IPS DF 6.9 (cell line): ENCODE measurements around the gene HJV.

Source experiments
- DNase-seq: peaks from one replicate; pipeline ENCODE4 v3.0.0-alpha.2; 2013; ENCODE audit warnings: low read depth, low spot score
- H3K27ac ChIP-seq: one replicate; pipeline ENCODE4 v1.5.1; 2013; ENCODE audit warnings: low read length, control low read depth
- H3K27me3 ChIP-seq: 2 replicates; pipeline ENCODE4 v1.6.1; 2013; ENCODE audit warnings: mild to moderate bottlenecking, low read length; ENCODE audit not compliant: control insufficient read depth, insufficient read depth
- H3K36me3 ChIP-seq: 2 replicates; pipeline ENCODE4 v1.6.1; 2013; ENCODE audit warnings: low read length; ENCODE audit not compliant: control insufficient read depth, insufficient read depth
- H3K4me1 ChIP-seq: 2 replicates; pipeline ENCODE4 v1.6.1; 2013; ENCODE audit warnings: low read length; ENCODE audit not compliant: control insufficient read depth, insufficient read depth
- H3K4me3 ChIP-seq: 2 replicates; pipeline ENCODE4 v1.5.1; 2013; ENCODE audit warnings: mild to moderate bottlenecking, low read length
- H3K9me3 ChIP-seq: 2 replicates; pipeline ENCODE4 v1.6.1; 2013; ENCODE audit warnings: low read length, inconsistent platforms; ENCODE audit not compliant: control insufficient read depth, insufficient read depth
- WGBS: extraction: QIAGEN DNeasy Blood & Tissue Kit; methylation state at CpG from one replicate; pipeline ENCODE4 v1.1.7; 2013; ENCODE audit warnings: mixed read lengths, missing lambda C conversion rate; ENCODE audit not compliant: insufficient read length, insufficient coverage; 5-methylcytosine and 5-hydroxymethylcytosine counted together

HJV gene

DNA sequence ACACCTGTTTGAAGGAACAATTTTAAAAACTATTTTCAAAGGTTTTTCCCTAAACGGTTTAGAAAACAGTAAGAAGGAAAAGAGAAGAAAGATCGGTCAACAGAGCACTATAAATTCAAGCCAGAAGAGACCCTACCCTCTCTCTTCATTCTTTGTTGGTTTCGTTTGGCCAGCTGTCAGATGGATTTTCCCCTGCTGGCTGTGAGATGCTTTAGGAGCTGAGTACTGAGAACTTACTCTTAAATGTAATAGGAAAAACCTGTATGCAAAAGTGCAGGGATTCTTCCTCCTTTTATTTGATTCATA, 23.9 kb downstream of the HJV start:
- H3K9me3 ChIP-seq, result no peaks in the 10 kb centered on the region
- H3K27ac ChIP-seq, result no peak overlapping the region
- H3K4me3 ChIP-seq, result no peak overlapping the region
- H3K36me3 ChIP-seq, result peaks cover 12% of the 10 kb centered on the region; the same call in 1 of the 2 replicates
- no peak for DNase-seq
- 0 out of 2 replicates have a peak, but pooled peaks cover 2% of the 10 kb centered on the region for H3K4me1 ChIP-seq
- no CpG with 5 or more reads among the region's 3 CpGs for WGBS
- H3K27me3 ChIP-seq, result no peaks in the 10 kb centered on the region

DNA sequence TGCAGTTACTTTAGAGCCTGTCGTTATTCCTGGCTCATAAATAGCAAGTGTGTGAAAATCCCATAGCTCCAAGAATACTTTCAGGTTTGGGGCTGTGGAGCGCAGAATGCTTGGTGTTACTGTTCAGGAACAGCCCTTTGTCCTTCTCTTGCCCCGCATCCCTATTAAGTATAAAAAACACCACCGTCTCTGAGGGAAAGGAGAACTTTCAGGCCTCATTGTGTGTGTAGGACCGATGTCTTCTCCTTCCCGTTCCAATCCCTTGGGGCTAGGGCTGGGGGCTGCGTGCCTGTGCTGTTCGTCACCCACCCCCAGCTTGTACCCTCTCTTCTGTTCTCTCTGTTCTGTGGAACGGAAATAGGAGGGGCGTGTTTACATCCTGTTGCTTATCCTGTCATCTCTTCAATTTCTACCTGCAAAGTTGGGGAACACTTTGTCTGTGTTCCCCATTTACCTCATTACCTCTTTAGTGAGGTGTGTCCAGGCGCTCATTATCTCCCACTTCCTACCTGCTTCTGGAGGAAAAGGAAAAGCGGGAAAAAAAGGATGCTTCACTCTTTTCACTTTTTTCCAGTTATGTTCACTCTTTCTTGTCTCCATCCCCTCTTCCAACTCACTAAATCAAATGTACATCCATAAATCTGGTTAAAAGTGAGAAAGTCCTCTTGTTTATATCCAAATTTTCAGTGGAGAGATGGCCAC, 24.4 kb downstream of the HJV start:
- peaks cover 12% of the 10 kb centered on the region; the same call in 1 of the 2 replicates for H3K36me3 ChIP-seq

DNA sequence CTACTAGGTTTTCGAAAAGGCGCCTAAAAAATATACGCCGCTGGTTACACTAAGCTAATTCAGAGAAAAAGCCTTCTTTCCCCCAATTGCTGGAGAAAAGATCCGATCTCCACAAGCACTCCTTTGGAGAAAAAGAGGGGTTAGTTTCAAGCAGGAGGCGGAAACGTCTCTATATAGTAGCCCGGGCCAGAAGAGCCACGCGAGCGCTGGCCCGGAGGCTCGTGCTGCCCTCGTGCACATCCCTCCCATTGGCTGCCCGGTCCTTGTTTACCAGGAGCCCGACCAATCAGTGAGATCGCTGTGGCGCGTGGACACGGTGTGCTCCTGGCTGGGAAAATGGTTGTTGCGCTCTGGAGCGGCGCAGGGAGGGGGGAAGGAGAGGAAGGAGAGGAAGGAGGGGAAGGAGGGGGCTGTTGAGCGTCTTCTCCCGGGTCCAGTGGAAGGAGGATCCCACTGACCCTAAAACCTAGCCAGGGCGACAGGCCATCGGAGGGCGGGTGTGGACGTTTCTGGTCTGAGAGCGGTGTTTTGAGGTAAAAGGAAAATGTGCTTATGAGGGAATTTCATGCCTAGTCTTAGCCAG, 25.0 kb downstream of the HJV start, which contains the start of gene TXNIP:
TSS of gene TXNIP (minus strand) at position 147 of the 583 bp plus-strand sequence. CDS start 313 bp downstream, outside the sequence.
- H3K27me3 ChIP-seq, result no peaks in the 10 kb centered on the region
- H3K27ac ChIP-seq, result no peak within 1 kb of the TSS
- WGBS, result no CpG with 5 or more reads among the region's 30 CpGs
- DNase-seq, result no peak
- H3K4me1 ChIP-seq, result 0 out of 2 replicates have a peak, but pooled peaks cover 2% of the 10 kb centered on the region
- no peaks in the 10 kb centered on the region for H3K9me3 ChIP-seq
- H3K36me3 ChIP-seq, result peaks cover 12% of the 10 kb centered on the region; the same call in 1 of the 2 replicates
- peak within 1 kb of the TSS; percentile 94 for H3K4me3 ChIP-seq

More for the DNA sequence above, 24.4 kb downstream of the HJV start:
- Histone ChIP-seq H3K9me3 (no peaks in the 10 kb centered on the region), H3K4me3 (peak overlapping the region; percentile 52; the same call in 1 of the 2 replicates), H3K27ac (no peak overlapping the region), H3K4me1 (0 out of 2 replicates have a peak, but pooled peaks cover 2% of the 10 kb centered on the region), H3K27me3 (no peaks in the 10 kb centered on the region)
- DNase-seq, result no peak
- WGBS, result no CpG with 5 or more reads among the region's 12 CpGs

DNA sequence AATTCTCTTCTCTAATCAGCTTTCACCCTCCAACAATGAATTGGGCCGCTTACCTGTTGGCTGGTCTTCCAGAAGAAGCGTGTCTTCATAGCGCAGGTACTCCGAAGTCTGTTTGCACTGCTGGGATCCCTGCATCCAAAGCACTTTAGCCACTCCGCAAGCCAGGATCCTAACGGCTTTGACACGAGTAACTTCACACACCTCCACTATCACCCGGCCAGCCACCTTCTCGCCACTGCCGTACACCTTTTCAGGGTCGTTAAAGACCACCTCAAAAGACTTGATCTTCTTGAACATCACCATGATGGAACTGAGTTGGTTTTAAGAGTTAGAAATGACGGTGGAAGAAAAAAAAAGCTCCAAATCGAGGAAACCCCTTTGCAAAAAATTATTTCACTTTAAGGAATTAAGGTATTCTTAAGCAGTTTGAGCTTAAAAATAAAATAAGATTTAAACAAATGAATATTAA, 25.5 kb downstream of the HJV start:
- DNase-seq, result no peak

DNA sequence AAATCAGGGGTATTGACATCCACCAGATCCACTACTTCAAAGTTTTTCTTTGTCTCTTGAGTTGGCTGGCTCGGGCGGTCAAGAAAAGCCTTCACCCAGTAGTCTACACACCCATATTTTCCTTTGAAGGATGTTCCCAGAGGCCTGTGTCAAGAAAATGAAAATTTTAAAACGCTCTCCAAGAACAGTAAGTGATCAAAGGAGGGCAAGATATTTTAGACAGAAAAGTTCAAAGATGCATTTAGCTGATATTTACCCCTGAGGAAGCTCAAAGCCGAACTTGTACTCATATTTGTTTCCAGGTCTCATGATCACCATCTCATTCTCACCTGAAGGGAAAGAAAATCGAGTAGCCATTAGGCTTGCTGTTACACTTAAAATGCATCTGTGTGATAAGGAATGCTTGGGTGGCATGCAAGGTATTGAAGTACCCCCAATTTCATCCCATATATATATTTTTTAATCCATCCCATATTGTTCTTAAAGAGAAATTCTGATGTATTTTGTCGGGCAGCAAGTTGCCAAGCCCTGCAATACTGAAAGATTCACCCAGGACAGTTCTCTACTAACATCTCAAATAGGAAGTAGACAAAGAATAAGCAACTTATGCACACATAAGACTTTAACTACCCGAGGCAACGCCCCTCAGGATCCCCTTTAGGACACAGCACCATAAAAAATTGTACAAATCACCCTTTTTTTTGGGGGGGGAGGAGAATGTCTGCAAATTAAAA, 26.2 kb downstream of the HJV start:
- WGBS, result no CpG with 5 or more reads among the region's 8 CpGs
- no peaks in the 10 kb centered on the region for H3K27me3 ChIP-seq
- no peak for DNase-seq
- peaks cover 12% of the 10 kb centered on the region; the same call in 1 of the 2 replicates for H3K36me3 ChIP-seq
- peak overlapping the region; percentile 94; the same call in 1 of the 2 replicates for H3K4me3 ChIP-seq
- 0 out of 2 replicates have a peak, but pooled peaks cover 2% of the 10 kb centered on the region for H3K4me1 ChIP-seq
- H3K9me3 ChIP-seq, result no peaks in the 10 kb centered on the region
- no peak overlapping the region for H3K27ac ChIP-seq

More for the DNA sequence above, 25.5 kb downstream of the HJV start:
- Histone ChIP-seq H3K27ac (no peak overlapping the region), H3K36me3 (peaks cover 12% of the 10 kb centered on the region; the same call in 1 of the 2 replicates), H3K9me3 (no peaks in the 10 kb centered on the region), H3K4me1 (0 out of 2 replicates have a peak, but pooled peaks cover 2% of the 10 kb centered on the region), H3K27me3 (no peaks in the 10 kb centered on the region), H3K4me3 (peak overlapping the region; percentile 94)
- WGBS, result no CpG with 5 or more reads among the region's 13 CpGs

- no peaks in the 10 kb centered on the region for H3K27me3 ChIP-seq
- no peak overlapping the region for H3K27ac ChIP-seq
- peak overlapping the region; percentile 94; the same call in 1 of the 2 replicates for H3K4me3 ChIP-seq
- H3K4me1 ChIP-seq, result 0 out of 2 replicates have a peak, but pooled peaks cover 2% of the 10 kb centered on the region
- no peak for DNase-seq
- no CpG with 5 or more reads among the region's 10 CpGs for WGBS
- H3K9me3 ChIP-seq, result no peaks in the 10 kb centered on the region
- peaks cover 12% of the 10 kb centered on the region; the same call in 1 of the 2 replicates for H3K36me3 ChIP-seq
These were observed 27.0 kb downstream of the HJV start for GRCh38 chr1:145994391-145995120.

- no peaks in the 10 kb centered on the region for H3K27me3 ChIP-seq
- H3K27ac ChIP-seq, result no peak overlapping the region
- 0 out of 2 replicates have a peak, but pooled peaks cover 2% of the 10 kb centered on the region for H3K4me1 ChIP-seq
- DNase-seq, result no peak
- WGBS, result no CpG with 5 or more reads among the region's 6 CpGs
- peaks cover 12% of the 10 kb centered on the region; the same call in 1 of the 2 replicates for H3K36me3 ChIP-seq
- H3K9me3 ChIP-seq, result no peaks in the 10 kb centered on the region
- no peak overlapping the region; the same call in 1 of the 2 replicates for H3K4me3 ChIP-seq
These were observed 27.7 kb downstream of the HJV start for GRCh38 chr1:145993618-145994390.

DNA sequence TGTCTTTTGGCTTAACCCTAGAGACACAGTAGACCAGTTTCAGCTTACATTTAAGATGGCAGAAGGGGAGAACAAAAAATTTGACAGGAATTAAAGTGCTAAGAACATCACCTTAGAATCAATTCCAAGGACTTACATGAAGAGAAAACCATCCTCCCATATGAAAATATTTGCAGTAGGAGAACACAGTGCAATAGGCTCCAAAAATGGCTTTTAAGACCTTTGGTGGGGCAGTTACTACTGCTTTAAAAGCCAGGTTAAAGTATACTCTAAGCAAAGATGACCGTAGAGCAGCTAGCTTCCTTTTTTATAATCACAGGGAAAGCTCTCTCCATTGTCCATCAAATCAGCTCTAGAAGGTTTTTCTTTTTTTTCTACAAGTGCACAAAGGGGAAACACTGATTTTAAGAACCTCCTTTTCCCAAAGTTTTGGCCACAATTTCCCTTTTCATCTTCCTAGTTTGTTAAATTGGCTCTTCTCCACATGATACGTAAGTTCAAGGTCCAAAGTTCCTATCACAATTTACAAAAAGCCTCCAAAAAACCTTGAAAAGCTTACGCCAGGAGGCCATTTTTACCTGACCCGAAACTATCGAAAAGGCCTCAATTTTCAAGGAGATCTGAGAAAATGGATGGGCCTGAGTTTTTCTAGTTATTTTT, 28.4 kb downstream of the HJV start:
- H3K27me3 ChIP-seq, result no peaks in the 10 kb centered on the region
- peaks cover 12% of the 10 kb centered on the region; the same call in 1 of the 2 replicates for H3K36me3 ChIP-seq
- no peaks in the 10 kb centered on the region for H3K9me3 ChIP-seq
- DNase-seq, result no peak
- no CpG with 5 or more reads among the region's 5 CpGs for WGBS
- 0 out of 2 replicates have a peak, but pooled peaks cover 2% of the 10 kb centered on the region for H3K4me1 ChIP-seq
- H3K27ac ChIP-seq, result no peak overlapping the region
- H3K4me3 ChIP-seq, result no peak overlapping the region

- H3K4me1 ChIP-seq, result 0 out of 2 replicates have a peak, but pooled peaks cover 2% of the 10 kb centered on the region
- H3K27ac ChIP-seq, result no peak overlapping the region
- WGBS, result no CpG with 5 or more reads among the region's 1 CpG
- H3K27me3 ChIP-seq, result no peaks in the 10 kb centered on the region
- no peaks in the 10 kb centered on the region for H3K9me3 ChIP-seq
- peaks cover 12% of the 10 kb centered on the region; the same call in 1 of the 2 replicates for H3K36me3 ChIP-seq
- DNase-seq, result no peak
- no peak overlapping the region for H3K4me3 ChIP-seq
These were observed 29.0 kb downstream of the HJV start for GRCh38 chr1:145992502-145992936.
